Suppressor macrophage treated with lipopolysaccharide for 4 hours (primary cell): ENCODE data around the gene PKNOX2.

Experiments used
- DNase-seq: peaks from one replicate; pipeline ENCODE4 v3.0.0-alpha.2; 2020

Gene PKNOX2

GRCh38 chr11:125371431-125371935 is 206.9 kb downstream of the PKNOX2 start:
- DNase-seq: no peak

DNA sequence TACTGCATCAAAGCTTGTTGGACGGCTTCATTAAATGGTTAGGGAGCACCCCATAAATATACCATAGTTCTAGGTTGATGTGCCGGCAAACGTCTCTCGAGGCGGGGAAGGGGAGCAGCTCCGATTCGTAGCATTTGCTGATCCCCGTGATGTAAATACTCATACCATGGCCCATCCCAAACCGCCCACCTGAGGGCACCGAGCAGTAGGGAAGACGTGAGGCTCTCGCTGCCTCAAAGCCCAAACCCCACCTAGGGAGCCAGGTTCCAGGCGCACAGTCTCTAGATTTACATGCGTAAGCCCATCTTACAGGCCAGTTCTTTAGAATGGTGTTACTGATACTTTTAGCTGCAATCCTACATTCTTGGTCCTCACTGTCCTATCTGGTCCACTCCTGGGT is 207.5 kb downstream of the PKNOX2 start:
- DNase-seq: no peak

GRCh38 chr11:125372911-125373310 is 208.4 kb downstream of the PKNOX2 start:
- DNase-seq: no peak

GRCh38 chr11:125373426-125374391 is 209.2 kb downstream of the PKNOX2 start:
- no peak for DNase-seq

GRCh38 chr11:125374398-125374797 is 209.8 kb downstream of the PKNOX2 start:
- no peak for DNase-seq

DNA sequence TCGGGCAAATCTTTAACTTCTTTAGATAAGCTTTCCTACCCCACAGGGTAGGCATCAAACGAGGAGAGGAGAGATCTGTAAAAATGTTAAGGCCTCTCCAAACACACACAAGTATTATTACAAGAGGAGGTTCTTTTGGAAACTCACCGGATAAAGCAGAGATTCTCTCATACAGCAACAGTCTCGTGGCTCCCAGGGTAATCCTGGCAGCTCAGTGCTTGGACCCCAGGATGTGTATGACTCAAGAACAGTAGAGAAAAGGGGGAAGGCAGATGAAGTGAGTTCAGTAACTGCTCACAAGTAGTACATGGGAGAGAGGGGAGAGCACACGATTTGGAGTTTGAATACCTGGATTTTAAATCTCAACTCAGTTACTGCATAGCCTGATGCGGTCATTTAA is 210.6 kb downstream of the PKNOX2 start:
- no peak for DNase-seq

DNA sequence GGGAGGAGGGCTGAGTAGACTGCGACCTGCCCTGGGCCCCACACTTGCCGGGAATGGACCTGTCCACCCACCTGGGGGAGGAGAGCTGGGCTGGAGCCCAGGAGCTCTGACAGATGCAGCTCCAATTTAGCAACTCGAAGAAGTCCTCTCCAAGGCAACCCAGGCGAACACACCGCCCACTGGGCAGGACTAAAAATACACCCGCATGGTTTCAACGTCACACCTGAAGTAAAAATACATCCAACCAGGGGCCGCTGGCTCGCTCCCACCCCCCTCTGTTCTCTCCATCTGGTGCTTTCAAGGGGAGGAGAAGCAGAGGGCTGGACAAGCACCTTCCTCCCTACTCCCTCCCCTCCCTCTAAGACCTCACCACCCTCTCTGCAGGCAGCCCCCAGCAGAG is 211.6 kb downstream of the PKNOX2 start:
- DNase-seq: no peak

DNA sequence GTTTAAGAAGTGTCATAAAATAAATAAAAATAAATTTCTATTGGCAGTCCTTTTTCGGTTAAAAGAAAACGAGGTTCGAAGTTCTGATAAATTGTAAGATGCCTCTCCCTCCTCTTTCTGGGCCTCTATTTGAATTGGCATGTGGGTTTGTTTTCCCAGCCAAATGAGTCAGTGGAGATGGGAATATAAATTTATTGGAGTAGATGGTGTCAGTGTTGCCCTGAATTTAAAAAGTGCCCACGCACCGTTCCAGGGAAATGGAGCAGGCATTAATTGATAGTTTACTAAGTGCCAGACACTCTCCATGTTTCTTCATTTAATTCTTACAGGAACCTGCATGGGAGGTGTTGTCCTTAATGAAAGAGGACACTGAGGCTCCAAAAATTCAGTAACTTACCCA is 212.3 kb downstream of the PKNOX2 start:
- no peak for DNase-seq

DNA sequence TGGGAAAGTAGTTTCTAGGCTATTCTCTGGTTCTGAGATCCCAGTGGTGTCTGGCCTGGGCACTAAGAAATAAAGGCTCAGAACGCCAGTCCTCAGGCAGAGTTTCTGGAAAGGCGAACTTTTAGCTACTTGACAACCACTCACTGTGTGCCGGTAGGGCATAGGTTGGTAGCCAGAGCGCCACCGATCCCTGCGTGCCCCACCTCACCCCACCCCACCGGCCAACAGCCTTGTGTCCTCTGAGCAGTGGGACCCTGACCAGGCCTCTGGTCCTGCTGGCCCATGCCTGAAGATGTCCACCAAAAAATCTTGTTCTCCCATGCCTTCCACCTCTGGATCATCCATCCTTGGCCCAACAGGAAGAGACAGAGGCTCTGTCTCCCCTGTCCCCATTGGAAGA is 213.5 kb downstream of the PKNOX2 start:
- no peak for DNase-seq

- DNase-seq: no peak
Measured at GRCh38 chr11:125378571-125378970, 214.0 kb downstream of the PKNOX2 start.

DNA sequence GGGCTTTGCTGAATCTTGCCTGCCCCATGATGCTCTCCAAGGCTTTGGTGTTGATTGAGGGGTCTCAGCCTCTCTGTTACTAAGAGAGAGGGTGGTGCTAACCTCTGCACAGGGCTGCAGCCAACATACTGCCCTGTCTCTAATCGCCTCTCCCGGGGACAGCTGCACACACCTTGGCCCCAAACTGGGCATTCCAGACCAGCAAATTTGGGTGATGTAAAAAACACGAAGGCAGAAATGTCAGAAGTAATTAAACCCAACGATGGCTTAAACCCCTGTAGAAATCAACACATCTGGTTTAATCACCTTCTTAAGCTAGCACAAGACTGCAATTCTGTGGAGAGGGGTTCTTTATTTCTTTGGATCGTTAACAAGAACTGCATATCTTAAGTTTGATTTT is 215.0 kb downstream of the PKNOX2 start:
- no peak for DNase-seq

GRCh38 chr11:125379981-125380380 is 215.4 kb downstream of the PKNOX2 start:
- DNase-seq: no peak

- no peak for DNase-seq
Measured at GRCh38 chr11:125380756-125381445, 216.3 kb downstream of the PKNOX2 start.

DNA sequence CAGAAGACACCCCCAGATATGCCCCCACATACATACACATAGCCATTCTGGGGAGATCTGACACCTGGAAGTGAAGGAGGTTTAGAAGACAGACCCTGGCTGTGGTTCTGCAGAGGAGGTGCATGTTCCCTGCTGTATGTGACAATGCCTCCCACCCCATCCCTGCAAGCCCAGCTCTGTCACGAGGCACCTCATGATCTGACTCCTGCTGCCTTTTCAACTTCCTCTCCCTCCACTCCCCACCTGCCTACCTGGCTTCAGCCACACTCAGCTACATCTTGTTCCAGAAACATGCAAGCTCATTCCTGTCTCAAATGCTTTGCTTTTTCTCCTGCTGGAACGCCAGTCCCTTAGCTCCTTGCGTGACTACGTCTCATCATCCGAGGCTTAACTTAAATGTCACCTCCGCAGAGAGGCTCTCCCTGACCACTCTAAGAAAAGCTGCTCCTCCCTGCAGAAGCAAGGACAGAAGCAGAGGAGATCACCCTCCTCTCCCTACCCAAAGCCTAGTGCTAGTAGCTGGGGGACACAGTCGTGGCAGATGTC is 217.0 kb downstream of the PKNOX2 start:
- no peak for DNase-seq

- no peak for DNase-seq
Measured at GRCh38 chr11:125382314-125382791, 217.8 kb downstream of the PKNOX2 start.

GRCh38 chr11:125382822-125383221 is 218.3 kb downstream of the PKNOX2 start:
- no peak for DNase-seq

DNA sequence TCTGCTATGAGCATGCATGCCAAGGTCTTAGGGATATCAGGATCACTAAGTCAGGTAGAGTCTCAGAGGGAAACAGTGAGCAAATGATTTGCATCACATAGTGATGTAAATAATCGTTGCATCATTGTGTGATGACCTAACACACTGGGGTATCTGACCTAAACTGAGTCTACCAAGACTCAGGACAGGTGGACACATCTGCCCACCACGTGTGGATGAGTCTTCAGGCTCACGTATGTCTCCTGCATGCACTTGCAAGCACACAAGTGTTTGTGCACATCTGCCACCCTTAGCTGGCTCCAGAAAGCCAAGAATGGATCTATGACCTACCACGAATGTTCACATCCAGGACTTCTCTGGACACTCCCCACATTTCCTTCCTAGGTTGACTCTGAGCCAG is 220.3 kb downstream of the PKNOX2 start:
- DNase-seq: no peak

GRCh38 chr11:125387901-125388300 is 223.3 kb downstream of the PKNOX2 start:
- DNase-seq: no peak

GRCh38 chr11:125388611-125389010 is 224.1 kb downstream of the PKNOX2 start:
- no peak for DNase-seq

GRCh38 chr11:125389339-125390166 is 225.0 kb downstream of the PKNOX2 start:
- no peak for DNase-seq

- DNase-seq: no peak
Measured at GRCh38 chr11:125390946-125391345, 226.4 kb downstream of the PKNOX2 start.

GRCh38 chr11:125393331-125393730 is 228.8 kb downstream of the PKNOX2 start:
- no peak for DNase-seq

DNA sequence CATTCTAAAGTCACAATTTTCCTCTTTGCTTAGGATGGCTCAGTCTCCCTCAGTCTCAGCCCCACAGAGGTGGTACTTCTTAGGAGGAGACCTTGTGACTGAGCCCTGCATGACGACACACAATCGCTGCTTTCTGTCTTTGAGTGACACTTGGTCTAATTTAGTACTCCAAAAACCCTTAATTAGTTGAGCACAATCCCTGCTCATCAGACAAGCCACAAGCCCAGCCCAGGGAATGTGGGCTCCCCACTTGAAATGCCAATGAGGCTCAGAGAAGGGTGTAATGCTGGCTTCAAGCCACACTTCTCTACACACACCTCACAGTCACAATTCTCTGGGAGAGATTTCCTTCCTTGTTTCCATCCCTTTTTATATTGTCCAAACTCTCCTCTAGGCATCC is 229.7 kb downstream of the PKNOX2 start:
- no peak for DNase-seq
